Hematopoietic multipotent progenitor cell treated with erythropoietin and hydrocortisone succinate and interleukin-3 and kit ligand, for 6 days (in vitro differentiated cells): ENCODE data around the gene TBC1D8B.

Source experiments
- DNase-seq: peaks from one replicate; pipeline ENCODE4 v3.0.0-alpha.2; 2015

Gene TBC1D8B

DNA sequence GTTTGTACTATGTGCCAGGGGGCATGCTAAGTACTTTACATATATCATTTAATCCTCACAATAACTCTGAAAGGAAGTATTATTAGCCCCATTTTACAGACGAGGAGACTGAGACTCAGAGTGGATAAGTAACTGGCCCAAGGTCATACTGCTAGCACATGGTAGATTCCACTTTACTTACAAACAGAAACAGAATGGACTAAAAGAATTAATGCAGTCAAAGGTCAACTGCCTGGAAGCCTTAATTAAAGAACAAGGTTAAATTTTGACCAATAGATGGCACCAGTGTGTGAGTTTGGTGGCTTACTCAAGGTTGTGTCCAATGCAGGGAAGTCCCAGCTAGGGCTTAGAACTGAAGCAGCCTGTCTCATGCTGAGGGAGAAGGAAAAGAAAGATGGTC is 96.0 kb downstream of the TBC1D8B start:
- DNase-seq, result peak; percentile 74

DNA sequence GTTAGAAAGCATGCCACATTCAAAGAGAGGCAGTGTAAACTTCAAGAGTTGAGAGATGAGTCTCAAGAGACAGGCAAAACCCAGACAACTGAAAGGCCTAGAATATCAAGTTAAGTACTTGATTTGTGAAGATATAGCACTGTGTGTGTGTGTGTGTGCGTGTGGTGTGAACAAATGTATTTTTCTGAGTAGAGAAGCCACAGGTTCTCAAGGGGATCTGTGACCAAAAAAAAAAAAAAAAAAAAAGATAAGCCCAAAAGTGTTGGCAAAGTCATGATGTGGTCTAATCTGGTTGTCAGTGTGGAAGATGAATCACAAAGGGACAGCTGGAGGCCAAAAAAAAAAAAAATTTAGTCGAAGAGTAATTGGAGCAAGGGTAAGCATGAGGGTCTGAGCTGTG is 96.8 kb downstream of the TBC1D8B start:
- DNase-seq, result no peak

DNA sequence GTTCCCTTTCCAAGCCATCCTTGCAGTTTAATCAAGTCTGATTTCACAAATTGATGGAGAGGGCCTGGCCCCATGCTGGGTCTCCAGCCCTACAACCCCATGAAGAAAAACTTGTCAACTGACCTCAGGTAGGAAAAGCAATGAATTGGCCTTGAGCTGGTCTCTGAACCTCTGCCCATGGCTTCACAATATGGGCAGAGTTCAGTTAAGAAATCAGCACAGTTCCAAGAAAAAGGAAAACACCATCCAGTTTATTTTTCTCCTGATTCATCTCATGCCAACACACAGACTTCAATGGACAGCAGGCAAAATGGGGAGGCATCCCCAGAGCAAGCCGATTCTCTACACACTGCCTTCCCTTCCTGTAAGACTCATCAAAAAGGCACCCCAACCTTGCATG is 97.4 kb downstream of the TBC1D8B start:
- no peak for DNase-seq

DNA sequence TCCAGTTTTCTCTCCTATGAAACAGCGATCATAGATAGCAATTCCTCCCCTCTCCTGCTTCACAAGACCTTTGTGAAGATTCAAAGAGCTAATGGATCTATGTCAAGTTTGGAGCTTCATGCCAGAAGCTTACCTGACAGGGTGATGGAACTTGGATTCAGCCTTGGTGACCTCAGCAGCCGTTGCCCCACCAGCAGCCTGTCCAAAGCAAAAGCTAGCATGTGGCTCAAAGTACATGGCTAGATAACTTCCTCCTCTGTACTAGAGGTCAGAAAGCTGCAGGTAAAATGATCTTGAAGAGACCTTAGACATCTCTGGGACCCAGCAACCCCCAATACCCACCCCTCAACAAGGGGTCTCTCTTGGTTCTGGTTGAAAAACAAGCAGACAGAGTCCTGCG is 98.9 kb downstream of the TBC1D8B start:
- no peak for DNase-seq

DNA sequence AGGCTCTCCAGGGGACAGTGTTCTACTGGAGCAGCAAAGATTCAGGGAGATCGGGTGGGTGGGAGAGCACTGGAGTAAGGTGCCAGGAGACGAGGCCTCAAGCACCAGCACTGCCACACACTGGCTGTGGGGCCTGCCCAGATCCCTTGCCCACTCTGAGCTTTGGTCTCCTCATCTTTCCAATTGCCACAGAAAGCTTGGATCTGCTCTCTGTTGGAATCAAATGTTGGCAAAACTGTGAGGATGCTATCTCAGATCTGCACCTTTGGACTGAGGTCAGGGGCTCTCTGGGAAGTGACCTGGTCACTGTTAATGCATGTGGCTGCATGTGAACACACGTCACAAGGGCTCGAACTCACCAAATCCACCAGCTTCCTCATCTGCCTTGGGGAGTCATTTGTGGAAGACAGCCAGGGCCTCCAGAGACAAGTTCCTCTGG is 99.3 kb downstream of the TBC1D8B start:
- DNase-seq, result no peak

GRCh38 chrX:106902684-106903083 is 100.2 kb downstream of the TBC1D8B start:
- DNase-seq, result no peak

- DNase-seq, result no peak
Observed at GRCh38 chrX:106903291-106903824, 100.9 kb downstream of the TBC1D8B start, which contains the start of gene RIPPLY1. RIPPLY1 (minus strand) TSS chrX:106903341; CDS start chrX:106903287, 54 bp downstream.

- DNase-seq, result no peak
Observed at GRCh38 chrX:106903856-106904528, 101.5 kb downstream of the TBC1D8B start.

- no peak for DNase-seq
Observed at GRCh38 chrX:106905064-106905708, 102.7 kb downstream of the TBC1D8B start.

DNA sequence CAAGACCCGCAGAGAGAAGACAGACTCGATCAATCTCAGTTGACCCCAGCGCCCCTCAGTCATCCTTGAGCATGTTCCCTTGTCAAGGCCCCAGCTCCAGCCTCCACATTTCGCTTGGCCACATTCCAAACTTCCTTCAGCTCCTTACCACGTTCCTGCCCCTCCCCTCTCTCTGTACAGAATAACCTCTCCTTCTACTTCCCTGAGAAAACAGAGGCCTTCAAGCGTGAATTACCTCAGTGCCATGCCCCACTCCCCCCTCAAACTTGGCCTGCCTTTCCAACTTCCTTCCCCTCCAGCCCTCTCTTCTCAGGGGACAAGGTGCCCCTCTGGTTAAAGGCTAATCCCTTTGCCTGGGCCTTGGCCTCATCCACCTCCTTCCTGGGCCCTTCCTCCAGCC is 103.9 kb downstream of the TBC1D8B start:
- DNase-seq, result no peak

GRCh38 chrX:106912864-106913263 is 110.4 kb downstream of the TBC1D8B start:
- DNase-seq, result no peak

DNA sequence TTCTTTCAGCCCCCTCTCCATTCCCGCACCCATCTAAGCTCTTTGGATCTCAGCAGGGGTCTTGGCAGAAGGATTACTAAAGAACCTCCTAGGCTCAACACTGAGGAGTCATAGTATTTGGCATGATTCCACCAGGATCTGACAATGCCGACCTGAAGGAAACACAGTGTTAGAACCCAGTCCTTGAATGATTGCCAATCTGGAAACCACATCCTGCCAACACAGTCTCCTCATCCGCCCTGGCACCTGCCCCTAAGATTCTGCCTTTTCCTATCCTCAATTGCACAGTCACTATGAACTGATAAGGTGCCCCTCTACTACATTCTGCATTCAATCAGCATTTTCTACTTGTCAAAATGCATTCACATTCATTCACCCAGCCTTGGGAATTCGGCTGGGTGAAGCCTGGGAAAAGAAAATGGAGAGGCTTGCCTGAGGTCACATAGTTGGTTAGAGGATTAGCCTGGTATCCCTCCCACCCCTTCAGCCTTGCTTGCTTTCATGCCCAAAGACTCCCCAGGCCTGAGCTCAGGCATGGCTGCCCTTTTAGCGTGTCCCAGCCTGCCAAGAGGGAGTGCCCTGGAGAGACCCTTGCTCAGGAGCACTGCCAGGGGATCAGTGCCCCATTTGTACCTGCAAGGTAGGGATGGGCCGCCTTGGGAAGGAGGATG is 115.5 kb downstream of the TBC1D8B start:
- peak; percentile 82 for DNase-seq

- no peak for DNase-seq
Observed at GRCh38 chrX:106919932-106920452, 117.5 kb downstream of the TBC1D8B start, which contains the start of gene CLDN2. CLDN2 (plus strand) TSS chrX:106920402; CDS start chrX:106928229, 7,827 bp downstream.

GRCh38 chrX:106921637-106922036 is 119.2 kb downstream of the TBC1D8B start:
- DNase-seq, result no peak
